Endothelial cell of umbilical vein (primary cell): ENCODE data around the gene GABARAP. TPM values are rescaled to one million over a fixed set of nuclear protein-coding genes. Genes with fewer than 3 reads are reported as not detected.

Experiments
- BruUV-seq: library from RNA; stranded (reverse); fragments of 400-500 nt; replicated peaks from 2 replicates; lab custom pipeline; 2021; lab: Mats Ljungman, UMichigan
- CTCF ChIA-PET: fragments of 300-600, 350-600 bp; sonication (Branson Sonifier 250); formaldehyde crosslinking; loops from one replicate; lab custom pipeline; 2021; ENCODE audit warnings: antibody characterized with exemption, inconsistent platforms; lab: Charles Lee
- POLR2A ChIA-PET: fragments of 300-600, 350-600 bp; sonication (Branson Sonifier 250); formaldehyde crosslinking; loops from one replicate; lab custom pipeline; 2021; ENCODE audit warnings: antibody characterized with exemption, inconsistent platforms; lab: Charles Lee
- DNase-seq: peaks from one replicate; pipeline ENCODE4 v3.0.0-alpha.2; 2011; ENCODE audit warnings: low read depth, low spot score
- FAIRE-seq: peaks from 2 replicates; lab custom pipeline; 2011; peaks lifted over from hg19 to GRCh38; lab: Jason Lieb, UNC
- H2AFZ ChIP-seq: 2 replicates; pipeline ENCODE4 v1.6.0; 2012; ENCODE audit warnings: low read depth, low read length, control low read depth, inconsistent platforms
- H3K27ac ChIP-seq: 2 replicates; pipeline ENCODE4 v1.5.1; 2011; ENCODE audit warnings: low read depth, mild to moderate bottlenecking, control low read depth, low read length, moderate library complexity; ENCODE audit not compliant: insufficient read depth
- H3K27me3 ChIP-seq, 2 experiments: 2 replicates each; pipeline versions ENCODE4 v1.6.0 to v1.6.1; 2011; ENCODE audit warnings: low read length in 2 of 2, mixed read lengths in 1 of 2; ENCODE audit not compliant: control insufficient read depth in 2 of 2, insufficient read depth in 2 of 2
- H3K36me3 ChIP-seq, 2 experiments: 2 replicates in 1 of 2; 3 replicates in 1 of 2; pipeline ENCODE4 v1.5.1; 2011; ENCODE audit warnings: low read length in 2 of 2, mild to moderate bottlenecking in 1 of 2, moderate library complexity in 1 of 2; ENCODE audit not compliant: control insufficient read depth in 2 of 2, insufficient read depth in 2 of 2; ENCODE audit errors: extremely low read depth in 1 of 2
- H3K4me1 ChIP-seq: 3 replicates; pipeline ENCODE4 v1.5.1; 2011; ENCODE audit warnings: mild to moderate bottlenecking, low read length; ENCODE audit not compliant: control insufficient read depth, insufficient read depth; ENCODE audit errors: extremely low read depth
- H3K4me2 ChIP-seq: 2 replicates; pipeline ENCODE4 v1.6.1; 2011; ENCODE audit warnings: low read length, control low read depth, mixed read lengths; ENCODE audit not compliant: insufficient read depth
- H3K4me3 ChIP-seq, 3 experiments: fragments of 200-600 bp in 1 of 3; sonication (generic), shearing (Covaris generic) in 1 of 3; replicated peaks in 1 of 3; 2 replicates each; pipeline ENCODE4 v1.5.1; 2011 to 2016; ENCODE audit warnings: control low read depth in 3 of 3, low read length in 3 of 3, mild to moderate bottlenecking in 2 of 3, inconsistent platforms in 1 of 3, low read depth in 1 of 3, moderate library complexity in 1 of 3; ENCODE audit not compliant: insufficient read depth in 1 of 3
- H3K79me2 ChIP-seq: 2 replicates; pipeline ENCODE4 v1.6.0; 2012; ENCODE audit warnings: low read length, inconsistent platforms; ENCODE audit not compliant: control insufficient read depth, insufficient read depth
- H3K9ac ChIP-seq: replicated peaks from 2 replicates; pipeline ENCODE3; 2011; ENCODE audit warnings: low read length, control low read depth; ENCODE audit not compliant: insufficient read depth; ENCODE audit errors: extremely low read depth
- H3K9me1 ChIP-seq: replicated peaks from 3 replicates; pipeline ENCODE4 v1.6.0; 2011; ENCODE audit warnings: mild to moderate bottlenecking, low read length; ENCODE audit not compliant: control insufficient read depth, insufficient read depth; ENCODE audit errors: extremely low read depth
- H3K9me3 ChIP-seq: replicated peaks from 2 replicates; pipeline ENCODE4 v1.5.1; 2012; ENCODE audit warnings: low read length, inconsistent platforms; ENCODE audit not compliant: control insufficient read depth, insufficient read depth
- H4K20me1 ChIP-seq: replicated peaks from 2 replicates; pipeline ENCODE3; 2011; ENCODE audit warnings: mild to moderate bottlenecking, low read length; ENCODE audit not compliant: control insufficient read depth, insufficient read depth; ENCODE audit errors: extremely low read depth
- FOS ChIP-seq: IDR thresholded peaks from 2 replicates; pipeline ENCODE4 v1.6.1; 2011; ENCODE audit warnings: mild to moderate bottlenecking, low read length, moderate library complexity, borderline replicate concordance; ENCODE audit not compliant: insufficient read depth
- GATA2 ChIP-seq: IDR thresholded peaks from 2 replicates; pipeline ENCODE4 v1.7.0; 2011; ENCODE audit warnings: low read depth, mild to moderate bottlenecking, moderate library complexity, mixed read lengths, low read length; ENCODE audit not compliant: insufficient read length, insufficient read depth
- JUN ChIP-seq: IDR thresholded peaks from 2 replicates; pipeline ENCODE4 v1.6.1; 2011; ENCODE audit warnings: borderline replicate concordance, low read depth; ENCODE audit not compliant: insufficient read length, insufficient read depth
- MYC ChIP-seq: IDR thresholded peaks from one replicate; pipeline ENCODE4 v1.6.1; 2011; ENCODE audit warnings: mild to moderate bottlenecking, low read depth, low read length
- POLR2A ChIP-seq: IDR thresholded peaks from 2 replicates; pipeline ENCODE4 v1.6.1; 2012; ENCODE audit warnings: low read depth, mild to moderate bottlenecking, control low read depth, low read length
- dilution Hi-C: fragments of 300-500 bp; cut with MboI; formaldehyde crosslinking; loops from one replicate; pipeline ENCODE4 v1.15.0; 2019; ENCODE audit warnings: low sequenced_read_pairs; ENCODE audit not compliant: extremely low pct_ligation_motif_present
- intact Hi-C: fragments of 100-400 bp; cut with micrococcal nuclease; formaldehyde crosslinking; loops from one replicate; pipeline ENCODE4 v1.10.0; 2022
- polyA plus RNA-seq, 4 experiments: library from polyadenylated mRNA; depleted of rRNA in 3 of 4; stranded (reverse) in 3 of 4; unstranded in 1 of 4; fragments of >200 nt; gene quantifications; 2 replicates each; pipeline versions ENCODE4 v1.2.1 to v1.2.3, GENCODE V29; 2011 to 2012; ENCODE audit warnings: missing spikeins in 1 of 4
- total RNA-seq: library from RNA; stranded (reverse); gene quantifications from 2 replicates; pipeline ENCODE4 v1.2.3, GENCODE V29; 2021
- TF ChIP-seq, protein P1 (sequence below), 2 donors: IDR thresholded peaks; 1 replicate in 1 of 2; 2 replicates in 1 of 2; pipeline ENCODE4 v1.5.1; 2011; ENCODE audit warnings: low read length in 2 of 2, mild to moderate bottlenecking in 2 of 2, moderate library complexity in 2 of 2, control low read depth in 1 of 2, inconsistent platforms in 1 of 2, low read depth in 1 of 2; ENCODE audit not compliant: insufficient read depth in 1 of 2; ENCODE audit errors: extremely low read depth in 1 of 2

GABARAP gene
- total and polyA plus RNA-seq, 2 donors (not counting 3 experiments of a cell fraction or from before 2014, with no cell fraction given), result 401 to 882 TPM

DNA sequence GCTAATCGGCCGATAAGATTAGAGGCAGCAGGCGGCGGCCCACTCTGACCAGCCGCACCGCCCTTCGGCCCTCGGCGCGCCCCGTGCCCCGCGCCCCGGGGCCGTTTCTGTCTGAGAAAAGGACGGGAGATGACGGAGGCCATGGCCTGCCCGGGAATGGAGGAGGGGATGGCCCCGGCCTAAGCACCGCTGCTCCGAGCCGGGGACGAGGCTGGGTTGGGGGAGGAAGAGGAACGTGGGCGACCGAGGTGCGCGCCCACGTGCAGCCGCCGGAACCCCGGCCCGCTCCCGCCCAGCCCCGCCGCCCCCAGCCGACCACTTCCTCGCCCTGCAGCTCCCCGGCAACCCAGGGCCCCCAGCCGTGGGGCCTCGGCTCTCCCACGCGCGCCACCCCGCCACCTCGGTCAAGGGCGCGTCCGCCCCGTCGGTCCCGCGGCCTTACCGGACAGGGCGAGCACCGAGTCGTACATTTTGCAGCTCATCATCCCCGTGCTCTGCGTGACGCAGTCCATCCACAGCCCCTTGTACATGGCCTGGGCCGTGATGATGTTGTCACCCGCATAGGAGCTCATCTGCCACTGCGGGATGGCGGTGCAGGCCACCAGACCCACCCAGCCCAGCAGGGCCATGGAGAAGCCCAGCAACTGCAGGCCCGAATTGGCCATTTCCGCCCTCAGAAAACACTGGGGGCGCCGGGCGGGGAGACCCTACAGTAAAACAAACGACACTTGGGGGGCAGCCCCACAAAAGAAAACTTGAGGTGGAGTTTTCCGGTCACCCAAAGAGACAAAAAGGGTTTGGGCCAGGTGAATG, 19.3 kb upstream of the GABARAP start:
- H4K20me1 ChIP-seq, result no peaks in the 10 kb centered on the region
- POLR2A ChIA-PET, result no interaction called here
- dilution Hi-C loops, result no loop called here

More for the DNA sequence above, 19.3 kb upstream of the GABARAP start:
- H3K4me1 ChIP-seq, result peaks cover 26% of the 10 kb centered on the region
- DNase-seq, result no peak
- no peaks in the 10 kb centered on the region for H3K79me2 ChIP-seq
- no peaks in the 10 kb centered on the region for H3K9me3 ChIP-seq
- no peak for FAIRE-seq
- H3K27me3 ChIP-seq, result no peaks in the 10 kb centered on the region
- peaks cover under 1 to 12% of the 10 kb centered on the region in 2 experiments for H3K36me3 ChIP-seq
- peak overlapping the region; percentile 29 for H3K9ac ChIP-seq
- intact Hi-C loops, result loop anchor here (1.0 to 2.0 kb wide), 2 partner anchors 9 to 41 kb away; partner anchors contain the start of gene ELP5
- no peak overlapping the region for H3K27ac ChIP-seq
- no peak for TF ChIP-seq MYC
- TF ChIP-seq, protein P1, sequence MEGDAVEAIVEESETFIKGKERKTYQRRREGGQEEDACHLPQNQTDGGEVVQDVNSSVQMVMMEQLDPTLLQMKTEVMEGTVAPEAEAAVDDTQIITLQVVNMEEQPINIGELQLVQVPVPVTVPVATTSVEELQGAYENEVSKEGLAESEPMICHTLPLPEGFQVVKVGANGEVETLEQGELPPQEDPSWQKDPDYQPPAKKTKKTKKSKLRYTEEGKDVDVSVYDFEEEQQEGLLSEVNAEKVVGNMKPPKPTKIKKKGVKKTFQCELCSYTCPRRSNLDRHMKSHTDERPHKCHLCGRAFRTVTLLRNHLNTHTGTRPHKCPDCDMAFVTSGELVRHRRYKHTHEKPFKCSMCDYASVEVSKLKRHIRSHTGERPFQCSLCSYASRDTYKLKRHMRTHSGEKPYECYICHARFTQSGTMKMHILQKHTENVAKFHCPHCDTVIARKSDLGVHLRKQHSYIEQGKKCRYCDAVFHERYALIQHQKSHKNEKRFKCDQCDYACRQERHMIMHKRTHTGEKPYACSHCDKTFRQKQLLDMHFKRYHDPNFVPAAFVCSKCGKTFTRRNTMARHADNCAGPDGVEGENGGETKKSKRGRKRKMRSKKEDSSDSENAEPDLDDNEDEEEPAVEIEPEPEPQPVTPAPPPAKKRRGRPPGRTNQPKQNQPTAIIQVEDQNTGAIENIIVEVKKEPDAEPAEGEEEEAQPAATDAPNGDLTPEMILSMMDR (IDR thresholded peaks at IDR 0.05; ENCODE audit: extremely low read depth in 1 of 2, insufficient read depth in 1 of 2, low read depth in 1 of 2, low read length in 2 of 2), result no peak
- no peak for TF ChIP-seq JUN
- TF ChIP-seq FOS, result no peak
- no peak for TF ChIP-seq GATA2
- no peak for TF ChIP-seq POLR2A
- CTCF ChIA-PET, result interaction anchor here (1.1 kb wide), 1 partner anchor 36 kb away, joined by 3 read pairs; no protein-coding TSS in a partner anchor
- H2AFZ ChIP-seq, result peak overlapping the region; percentile 52
- no peaks in the 10 kb centered on the region for H3K9me1 ChIP-seq
- BruUV-seq, result no TSS peak
- H3K4me2 ChIP-seq, result peak overlapping the region; percentile 31
- peak overlapping the region; percentile 19 to 35 (median 22) for H3K4me3 ChIP-seq
